Stimulated activated CD4-positive, alpha-beta T cell treated with anti-CD3 and anti-CD28 coated beads, Interleukin-2, amount 100 ng/mL, for 4 hours (primary cell): ENCODE results near the gene PRKN.

ENCODE experiments used
- DNase-seq: peaks from one replicate; pipeline ENCODE4 v3.0.0-alpha.2; 2020; ENCODE audit warnings: low read depth

The PRKN gene

DNA sequence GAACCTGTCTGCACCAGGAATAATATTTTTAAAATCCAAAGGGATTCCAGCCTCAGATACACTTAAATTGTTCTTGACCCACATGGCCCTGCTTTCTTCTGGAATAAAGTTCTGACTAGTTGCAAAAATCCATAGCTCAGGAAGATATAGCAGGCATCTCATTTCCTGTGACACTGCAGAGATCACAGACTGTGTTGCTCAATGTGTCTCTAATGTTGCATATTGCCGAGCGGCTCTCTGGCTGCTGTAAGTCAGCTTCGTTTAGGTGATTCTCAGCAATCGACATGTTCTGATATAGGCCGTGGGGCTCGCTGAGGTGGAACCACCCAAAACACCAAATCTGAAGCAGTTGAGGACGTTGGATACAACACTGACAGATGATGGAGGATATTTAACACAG lies 955.4 kb downstream of the PRKN start:
- no peak for DNase-seq

DNA sequence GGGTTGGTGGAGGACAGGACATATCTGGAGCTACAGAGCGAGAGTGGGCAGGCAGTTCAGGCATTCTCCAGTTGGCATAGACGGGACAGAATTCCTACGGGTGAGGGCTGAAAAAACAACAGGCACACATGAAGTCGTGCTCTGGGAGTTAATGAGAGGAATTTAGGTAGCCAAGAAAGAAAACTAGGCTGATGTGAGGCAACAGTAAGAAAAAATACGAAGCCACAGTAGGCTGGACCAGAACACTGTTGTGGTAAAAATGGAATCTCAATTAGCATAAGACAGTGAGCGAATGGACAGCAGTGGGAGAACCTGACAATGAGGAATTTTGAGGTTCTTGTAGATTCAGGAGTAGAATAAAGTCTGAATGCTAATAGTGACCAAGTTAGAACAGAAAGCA lies 965.6 kb downstream of the PRKN start:
- no peak for DNase-seq

GRCh38 chr6:161755080-161755479 lies 972.5 kb downstream of the PRKN start:
- DNase-seq = no peak

GRCh38 chr6:161750686-161751085 lies 976.9 kb downstream of the PRKN start:
- no peak for DNase-seq

GRCh38 chr6:161749576-161749975 lies 978.0 kb downstream of the PRKN start:
- DNase-seq = no peak

GRCh38 chr6:161748535-161749416 lies 978.8 kb downstream of the PRKN start:
- DNase-seq = no peak

DNA sequence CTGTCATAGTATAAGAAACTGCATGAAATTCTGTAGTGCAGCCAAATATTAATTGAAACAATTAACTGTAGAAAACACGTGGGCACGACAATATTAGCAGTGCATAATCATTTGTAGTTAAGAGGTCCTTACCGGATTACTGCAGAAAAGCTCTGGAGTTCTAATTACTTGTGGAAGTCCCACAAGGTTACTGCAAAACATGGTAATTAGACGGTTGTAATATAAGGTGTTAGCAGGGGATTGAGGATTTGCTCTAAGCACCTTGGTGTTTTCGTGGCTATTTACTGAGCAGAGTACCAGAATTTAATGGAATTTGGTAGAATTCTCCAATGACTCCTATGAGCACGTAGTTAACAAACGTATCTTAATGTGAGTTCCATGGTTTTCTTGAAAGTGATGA lies 980.1 kb downstream of the PRKN start:
- no peak for DNase-seq

GRCh38 chr6:161745594-161746141 lies 981.9 kb downstream of the PRKN start:
- no peak for DNase-seq

- DNase-seq = no peak
Measured at GRCh38 chr6:161745128-161745527, 982.4 kb downstream of the PRKN start.

GRCh38 chr6:161744211-161745067 lies 983.1 kb downstream of the PRKN start:
- no peak for DNase-seq

DNA sequence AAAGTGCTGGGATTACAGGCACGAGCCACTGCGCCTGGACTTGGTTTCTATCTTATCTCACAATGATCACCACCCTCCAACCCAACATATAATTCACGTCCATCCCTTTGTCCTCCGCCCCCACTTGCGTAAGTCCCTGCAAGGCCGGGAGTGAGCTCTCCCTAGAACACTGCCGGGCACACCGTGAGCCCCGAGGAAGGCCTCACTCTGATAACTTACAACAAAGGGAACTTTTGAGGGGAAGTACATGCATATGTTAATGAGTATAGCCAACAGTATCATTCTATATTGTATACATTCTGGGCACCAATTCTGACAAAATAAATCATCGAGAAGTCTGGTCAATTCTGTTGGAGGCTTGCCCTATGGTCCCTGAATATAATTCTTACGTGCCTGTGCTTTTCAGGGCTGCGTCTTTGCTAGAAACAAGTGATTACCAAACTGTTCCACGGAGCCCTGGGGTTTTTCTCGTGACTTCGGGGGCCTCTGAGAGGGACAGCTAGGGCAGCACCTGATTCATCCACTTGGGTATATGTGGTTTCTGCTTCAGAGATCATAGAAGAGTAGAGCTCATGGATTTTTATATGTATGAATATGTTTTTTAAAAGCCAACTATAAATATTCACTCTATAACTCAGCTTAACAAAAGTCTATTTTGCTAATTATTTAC lies 983.9 kb downstream of the PRKN start:
- DNase-seq = no peak

- DNase-seq = no peak
Measured at GRCh38 chr6:161740486-161740885, 987.1 kb downstream of the PRKN start.

DNA sequence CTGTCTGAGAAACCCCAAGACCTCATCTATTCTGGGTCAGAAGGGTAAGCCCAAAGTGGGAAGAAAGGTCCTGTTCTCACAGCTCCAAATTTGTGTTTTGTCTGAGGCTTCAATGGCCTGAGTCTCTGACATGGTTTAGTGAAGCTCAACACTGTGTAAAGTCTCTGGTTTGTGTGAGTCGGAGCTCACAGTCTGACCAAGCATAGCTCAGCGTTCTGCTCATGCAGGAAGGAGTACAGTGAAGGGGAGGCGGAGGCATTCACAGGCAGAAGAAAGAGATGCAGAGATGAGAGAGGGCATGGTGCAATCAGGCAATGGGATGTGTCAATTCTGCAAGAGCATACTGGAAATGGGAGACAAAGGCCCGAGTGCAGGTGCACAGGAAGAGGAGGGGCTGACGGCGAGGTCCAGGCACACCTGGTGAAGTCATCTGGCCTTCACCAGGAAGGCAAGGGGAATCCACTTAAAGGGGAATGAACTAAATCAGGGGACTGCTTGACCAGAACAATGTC lies 990.7 kb downstream of the PRKN start:
- DNase-seq = no peak

- no peak for DNase-seq
Measured at GRCh38 chr6:161736326-161736725, 991.2 kb downstream of the PRKN start.

DNA sequence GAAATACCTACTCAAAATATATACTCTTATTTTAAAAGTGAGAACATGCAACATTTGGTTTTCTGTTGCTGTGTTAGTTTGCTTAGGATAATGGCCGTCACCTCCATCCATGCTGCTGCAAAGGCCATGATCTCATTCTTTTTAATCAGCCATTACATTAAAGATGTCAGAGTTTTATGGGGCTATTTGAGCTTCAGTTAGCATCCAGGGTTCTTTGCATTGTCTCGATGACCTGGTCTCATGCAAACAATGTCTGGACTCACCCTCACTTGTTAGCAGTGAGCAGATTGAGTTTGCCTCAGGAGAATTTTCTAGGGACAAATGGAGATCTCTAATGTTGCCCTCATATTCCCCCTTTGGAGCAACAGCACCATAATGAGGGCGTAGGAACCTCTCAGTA lies 995.0 kb downstream of the PRKN start:
- DNase-seq = no peak

DNA sequence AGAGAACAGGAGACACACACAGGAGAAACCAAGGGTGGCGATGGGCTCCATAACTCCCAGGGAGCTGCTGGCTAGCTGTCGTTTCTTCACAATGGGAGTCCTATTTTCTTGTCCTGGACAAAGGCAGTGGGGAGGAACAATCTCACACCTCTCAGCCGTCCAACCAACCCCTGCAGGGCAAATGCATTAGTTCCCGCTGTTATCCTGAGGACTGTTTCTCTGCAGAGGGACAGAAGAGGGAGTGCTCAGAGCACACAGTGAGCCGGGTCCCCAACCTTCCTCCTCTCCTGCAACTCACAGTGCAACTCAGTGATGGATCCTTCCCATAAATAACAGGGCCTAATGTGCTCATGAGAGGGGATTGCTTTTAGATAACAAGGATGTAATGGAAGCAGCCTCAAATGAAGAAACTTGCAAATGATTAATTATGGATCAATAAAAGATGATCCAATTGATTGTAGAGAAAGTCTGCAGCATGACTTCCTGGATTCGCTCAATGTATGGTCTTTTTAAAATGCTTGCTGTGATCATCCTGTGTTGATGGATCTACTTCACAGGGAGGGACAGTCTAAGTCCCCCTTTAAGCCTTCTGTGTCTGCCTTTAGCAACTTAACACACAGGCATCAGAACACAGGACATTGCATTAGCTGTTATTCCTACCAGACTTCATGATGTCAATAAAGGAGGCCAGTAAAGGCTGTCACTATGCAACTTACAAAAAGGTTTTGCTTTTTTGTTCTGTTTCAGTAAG lies 1000.3 kb downstream of the PRKN start:
- no peak for DNase-seq

GRCh38 chr6:161722394-161722793 lies 1005.2 kb downstream of the PRKN start:
- DNase-seq = no peak

DNA sequence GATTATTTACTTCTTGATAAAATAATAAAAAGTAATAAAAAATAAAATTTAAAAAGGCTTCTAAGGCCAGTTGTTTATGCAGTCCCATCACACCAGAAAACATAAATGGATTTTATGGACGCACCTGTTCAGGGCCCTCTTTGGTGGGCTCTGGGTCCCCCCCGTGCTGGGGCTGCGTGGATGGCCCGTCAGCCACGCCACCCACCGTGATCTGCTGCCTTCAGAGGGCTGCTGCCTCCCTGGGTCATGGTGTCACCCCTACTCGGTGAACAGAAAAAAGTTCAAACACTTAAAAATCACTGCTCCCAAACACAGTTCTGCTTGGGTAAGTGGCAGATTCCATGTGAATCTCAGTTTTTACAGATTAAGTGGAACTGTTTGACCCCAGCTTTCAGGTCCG lies 1006.1 kb downstream of the PRKN start:
- DNase-seq = no peak

DNA sequence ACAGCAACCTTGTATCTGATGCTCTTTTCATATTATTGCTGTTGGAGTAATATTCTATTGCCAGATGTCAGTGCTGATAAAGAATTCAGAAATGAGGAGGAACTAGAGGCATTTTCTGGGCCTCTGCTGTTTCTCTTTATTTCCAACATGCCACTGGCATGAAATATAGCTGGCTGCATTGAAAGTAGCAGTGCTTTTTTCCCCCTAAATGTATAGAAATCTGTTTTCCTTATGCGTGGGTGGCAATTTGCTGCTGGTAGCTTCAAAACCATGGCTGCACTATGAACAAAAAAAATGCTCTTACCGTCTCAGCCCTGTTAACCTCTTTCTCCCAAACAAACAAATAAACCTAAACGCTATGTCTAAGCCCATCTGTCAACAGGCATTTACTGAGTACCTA lies 1011.4 kb downstream of the PRKN start:
- no peak for DNase-seq

DNA sequence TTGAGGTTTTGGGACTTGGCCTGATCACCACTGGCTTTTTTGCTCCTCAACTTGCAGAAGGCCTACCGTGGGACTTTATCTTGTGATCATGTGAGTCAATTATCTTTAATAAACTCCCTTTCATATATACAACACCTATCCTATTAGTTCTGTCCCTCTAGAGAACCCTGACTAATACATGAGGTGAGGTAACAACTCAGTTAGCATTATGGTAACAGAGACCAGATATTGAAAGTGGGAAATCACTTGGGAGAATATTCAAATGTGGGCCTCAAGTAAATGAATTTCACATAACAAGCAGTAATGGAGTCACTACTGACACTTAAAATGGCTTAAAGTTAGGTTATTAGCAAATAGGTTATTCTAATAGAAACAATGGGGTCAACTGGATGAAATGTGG lies 1015.6 kb downstream of the PRKN start:
- no peak for DNase-seq

GRCh38 chr6:161711515-161711914 lies 1016.1 kb downstream of the PRKN start:
- no peak for DNase-seq
